ENCODE results near the gene SDR42E2. TPM values are rescaled to one million over a fixed set of nuclear protein-coding genes. Genes with fewer than 3 reads are reported as not detected.

The SDR42E2 gene
- total and polyA plus RNA-seq, 2 donors (not counting 3 experiments of a cell fraction or from before 2014, with no cell fraction given): 0.03 to 0.13 TPM

DNA sequence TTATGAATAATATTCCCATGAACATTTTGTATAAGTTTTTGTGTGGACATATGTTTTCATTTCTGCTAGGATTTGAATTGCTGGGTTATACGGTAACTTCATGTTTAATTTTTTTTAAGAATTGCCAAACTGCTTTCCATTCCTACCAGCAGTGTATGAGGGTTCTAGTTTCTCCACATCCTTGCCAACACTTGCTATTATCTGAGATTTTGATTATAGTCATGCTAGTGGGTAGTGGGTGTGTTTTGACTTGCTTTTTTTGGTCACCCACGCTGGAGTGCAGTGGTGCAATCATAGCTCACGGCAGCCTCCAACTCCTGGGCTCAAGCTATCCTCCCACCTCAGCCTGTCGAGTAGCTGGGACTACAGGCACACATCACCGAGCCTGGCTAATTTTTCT is 40.8 kb downstream of the SDR42E2 start:
- Histone ChIP-seq H3K27me3 (ENCODE audit: control insufficient read depth in 2 of 2, insufficient read depth in 2 of 2, low read length in 2 of 2) (no peaks in the 10 kb centered on the region), H3K4me3 (replicated peaks in 1 of 3; ENCODE audit: insufficient read depth in 1 of 3, low read depth in 1 of 3, low read length in 3 of 3) (no peak overlapping the region), H3K79me2 (ENCODE audit: control insufficient read depth, insufficient read depth, low read length) (peaks cover 13% of the 10 kb centered on the region), H3K9me3 (replicated peaks; ENCODE audit: control insufficient read depth, insufficient read depth, low read length) (no peaks in the 10 kb centered on the region), H3K27ac (ENCODE audit: insufficient read depth, low read depth, low read length) (no peak overlapping the region), H3K4me1 (ENCODE audit: control insufficient read depth, extremely low read depth, insufficient read depth, low read length) (peaks cover 17% of the 10 kb centered on the region), H4K20me1 (replicated peaks; ENCODE audit: control insufficient read depth, extremely low read depth, insufficient read depth, low read length) (no peaks in the 10 kb centered on the region), H2AFZ (ENCODE audit: low read depth, low read length) (no peak overlapping the region), H3K9me1 (replicated peaks; ENCODE audit: control insufficient read depth, extremely low read depth, insufficient read depth, low read length) (no peaks in the 10 kb centered on the region), H3K36me3 (ENCODE audit: control insufficient read depth in 2 of 2, extremely low read depth in 1 of 2, insufficient read depth in 2 of 2, low read length in 2 of 2) (no peaks in the 10 kb centered on the region), H3K4me2 (ENCODE audit: insufficient read depth, low read length) (no peak overlapping the region), H3K9ac (replicated peaks; ENCODE audit: extremely low read depth, insufficient read depth, low read length) (no peak overlapping the region)
- no peak for TF ChIP-seq JUN (IDR thresholded peaks at IDR 0.05; ENCODE audit: borderline replicate concordance, insufficient read depth, insufficient read length, low read depth)
- TF ChIP-seq, protein P1, sequence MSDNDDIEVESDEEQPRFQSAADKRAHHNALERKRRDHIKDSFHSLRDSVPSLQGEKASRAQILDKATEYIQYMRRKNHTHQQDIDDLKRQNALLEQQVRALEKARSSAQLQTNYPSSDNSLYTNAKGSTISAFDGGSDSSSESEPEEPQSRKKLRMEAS (IDR thresholded peaks at IDR 0.05; ENCODE audit: insufficient read depth, insufficient read length): no peak
- no peak for TF ChIP-seq POLR2A (IDR thresholded peaks at IDR 0.05; ENCODE audit: low read depth, low read length)
- no peak for TF ChIP-seq FOS (IDR thresholded peaks at IDR 0.05; ENCODE audit: borderline replicate concordance, insufficient read depth, low read length)
- no peak for TF ChIP-seq EZH2 (IDR thresholded peaks at IDR 0.05; ENCODE audit: borderline replicate concordance, low read depth, low read length, severe bottlenecking)
- FAIRE-seq: no peak
- intact Hi-C loops (cut with micrococcal nuclease): no loop called here
- no TSS peak for BruUV-seq (replicated peaks)
- ChIA-PET CTCF (no interaction called here), POLR2A (no interaction called here)
- no peak for DNase-seq (ENCODE audit: low read depth, low spot score)
- dilution Hi-C loops (cut with MboI; ENCODE audit: extremely low pct_ligation_motif_present, low sequenced_read_pairs): no loop called here

DNA sequence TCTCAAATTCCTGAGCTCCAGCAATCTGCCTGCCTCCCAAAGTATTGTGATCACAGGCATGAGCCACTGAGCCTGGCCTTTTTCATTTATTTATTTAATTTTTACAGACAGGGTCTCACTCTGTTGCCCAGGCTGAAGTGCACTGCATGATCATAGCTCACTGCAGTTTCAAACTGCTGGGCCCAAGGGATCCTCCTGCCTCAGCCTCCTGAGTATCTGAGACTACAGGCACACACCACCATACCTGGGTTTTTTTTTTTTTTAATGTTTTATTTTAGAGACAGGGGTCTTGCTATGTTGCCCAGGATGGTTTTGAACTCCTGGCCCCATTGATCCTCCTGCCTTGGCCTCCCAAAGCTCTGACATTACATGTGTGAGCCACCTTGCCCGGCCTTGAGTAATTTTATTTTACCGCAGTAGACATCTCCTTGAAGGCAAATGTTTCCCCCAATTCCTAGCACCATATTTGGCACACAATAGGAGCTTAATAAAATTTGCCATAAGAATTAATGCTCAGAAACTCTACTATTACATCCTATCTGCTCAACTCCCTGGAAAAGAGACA is 41.9 kb downstream of the SDR42E2 start:
- no peaks in the 10 kb centered on the region for H3K36me3 ChIP-seq (ENCODE audit: control insufficient read depth in 2 of 2, extremely low read depth in 1 of 2, insufficient read depth in 2 of 2, low read length in 2 of 2)
- TF ChIP-seq, protein P1 (IDR thresholded peaks at IDR 0.05; ENCODE audit: insufficient read depth, insufficient read length): no peak
- TF ChIP-seq GATA2 (IDR thresholded peaks at IDR 0.05; ENCODE audit: insufficient read depth, insufficient read length, low read depth, low read length): no peak
- no peak for TF ChIP-seq MYC (IDR thresholded peaks at IDR 0.05; ENCODE audit: low read depth, low read length)
- no peak for TF ChIP-seq EZH2 (IDR thresholded peaks at IDR 0.05; ENCODE audit: borderline replicate concordance, low read depth, low read length, severe bottlenecking)
- no peak for TF ChIP-seq JUN (IDR thresholded peaks at IDR 0.05; ENCODE audit: borderline replicate concordance, insufficient read depth, insufficient read length, low read depth)
- no peak for TF ChIP-seq POLR2AphosphoS5 (IDR thresholded peaks at IDR 0.05; ENCODE audit: insufficient read depth, low read depth, low read length)
- TF ChIP-seq FOS (IDR thresholded peaks at IDR 0.05; ENCODE audit: borderline replicate concordance, insufficient read depth, low read length): no peak
- TF ChIP-seq, protein P2, sequence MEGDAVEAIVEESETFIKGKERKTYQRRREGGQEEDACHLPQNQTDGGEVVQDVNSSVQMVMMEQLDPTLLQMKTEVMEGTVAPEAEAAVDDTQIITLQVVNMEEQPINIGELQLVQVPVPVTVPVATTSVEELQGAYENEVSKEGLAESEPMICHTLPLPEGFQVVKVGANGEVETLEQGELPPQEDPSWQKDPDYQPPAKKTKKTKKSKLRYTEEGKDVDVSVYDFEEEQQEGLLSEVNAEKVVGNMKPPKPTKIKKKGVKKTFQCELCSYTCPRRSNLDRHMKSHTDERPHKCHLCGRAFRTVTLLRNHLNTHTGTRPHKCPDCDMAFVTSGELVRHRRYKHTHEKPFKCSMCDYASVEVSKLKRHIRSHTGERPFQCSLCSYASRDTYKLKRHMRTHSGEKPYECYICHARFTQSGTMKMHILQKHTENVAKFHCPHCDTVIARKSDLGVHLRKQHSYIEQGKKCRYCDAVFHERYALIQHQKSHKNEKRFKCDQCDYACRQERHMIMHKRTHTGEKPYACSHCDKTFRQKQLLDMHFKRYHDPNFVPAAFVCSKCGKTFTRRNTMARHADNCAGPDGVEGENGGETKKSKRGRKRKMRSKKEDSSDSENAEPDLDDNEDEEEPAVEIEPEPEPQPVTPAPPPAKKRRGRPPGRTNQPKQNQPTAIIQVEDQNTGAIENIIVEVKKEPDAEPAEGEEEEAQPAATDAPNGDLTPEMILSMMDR (IDR thresholded peaks at IDR 0.05; ENCODE audit: extremely low read depth in 1 of 2, insufficient read depth in 1 of 2, low read depth in 1 of 2, low read length in 2 of 2): no peak
- FAIRE-seq: no peak
- no peak overlapping the region for H3K4me3 ChIP-seq (replicated peaks in 1 of 3; ENCODE audit: insufficient read depth in 1 of 3, low read depth in 1 of 3, low read length in 3 of 3)
- no peak overlapping the region for H2AFZ ChIP-seq (ENCODE audit: low read depth, low read length)
- H3K79me2 ChIP-seq (ENCODE audit: control insufficient read depth, insufficient read depth, low read length): peaks cover 24% of the 10 kb centered on the region
- H3K9me3 ChIP-seq (replicated peaks; ENCODE audit: control insufficient read depth, insufficient read depth, low read length): no peaks in the 10 kb centered on the region
- H4K20me1 ChIP-seq (replicated peaks; ENCODE audit: control insufficient read depth, extremely low read depth, insufficient read depth, low read length): no peaks in the 10 kb centered on the region
- POLR2A ChIA-PET: interaction anchor here (0.7 kb wide), 1 partner anchor 203 kb away, joined by 3 read pairs; the partner anchor contains the start of gene PDZD9
- CTCF ChIA-PET: interaction anchor here (0.9 to 2.3 kb wide), 3 partner anchors 8 to 96 kb away, joined by 4 to 16 read pairs (median 5); no protein-coding TSS in a partner anchor
- no peak overlapping the region for H3K27ac ChIP-seq (ENCODE audit: insufficient read depth, low read depth, low read length)
- BruUV-seq (replicated peaks): no TSS peak
- H3K4me2 ChIP-seq (ENCODE audit: insufficient read depth, low read length): no peak overlapping the region
- dilution Hi-C loops (cut with MboI; ENCODE audit: extremely low pct_ligation_motif_present, low sequenced_read_pairs) (no loop called here), intact Hi-C loops (cut with micrococcal nuclease) (no loop called here)
- DNase-seq (ENCODE audit: low read depth, low spot score): no peak
- no peak overlapping the region for H3K9ac ChIP-seq (replicated peaks; ENCODE audit: extremely low read depth, insufficient read depth, low read length)
- peaks cover 17% of the 10 kb centered on the region for H3K4me1 ChIP-seq (ENCODE audit: control insufficient read depth, extremely low read depth, insufficient read depth, low read length)
- H3K27me3 ChIP-seq (ENCODE audit: control insufficient read depth in 2 of 2, insufficient read depth in 2 of 2, low read length in 2 of 2): no peaks in the 10 kb centered on the region
- no peaks in the 10 kb centered on the region for H3K9me1 ChIP-seq (replicated peaks; ENCODE audit: control insufficient read depth, extremely low read depth, insufficient read depth, low read length)
